ENCODE measurements around the gene PIAS2. TPM values are rescaled to one million over a fixed set of nuclear protein-coding genes. Genes with fewer than 3 reads are reported as not detected.

PIAS2 gene
- total RNA-seq, 4 donors from 2014 or later: 19.5 to 33.8 (median 27.0) TPM

- Histone ChIP-seq H3K9me3 (peaks cover 6 to 20% of the 10 kb centered on the region in 2 donors), H3K4me1 (peaks cover 0 to 37% (median 15%) of the 10 kb centered on the region in 4 donors), H3K27me3 (no peaks in the 10 kb centered on the region), H3K4me3 (no peak overlapping the region), H3K36me3 (peaks cover 0 to 20% (median 6%) of the 10 kb centered on the region in 4 donors), H3K27ac (no peak overlapping the region)
- intact Hi-C loops (cut with DNase I; ENCODE audit: low total_unique reads) (no loop called here), in situ Hi-C loops (cut with MboI; ENCODE audit: low pct_ligation_motif_present in 1 of 4, low pct_unique_long_range_greater_than_20kb in 1 of 4, low sequenced_read_pairs in 3 of 4) (no loop called here)
- TF ChIP-seq CTCF (IDR thresholded peaks at IDR 0.05) (no peak), POLR2AphosphoS5 (IDR thresholded peaks at IDR 0.05) (no peak), EP300 (IDR thresholded peaks at IDR 0.05; ENCODE audit: low read depth) (no peak), POLR2A (IDR thresholded peaks at IDR 0.05) (no peak)
- WGBS, 2 donors (ENCODE audit: low coverage in 1 of 2): 58 to 59% methylated on average over 4 of the region's 4 CpGs
- no peak for DNase-seq
These were observed 34.1 kb downstream of the PIAS2 start for GRCh38 chr18:46883180-46883579.

GRCh38 chr18:46877329-46877987, 39.8 kb downstream of the PIAS2 start:
- no peak for TF ChIP-seq POLR2A (IDR thresholded peaks at IDR 0.05)
- no peak for TF ChIP-seq EP300 (IDR thresholded peaks at IDR 0.05; ENCODE audit: low read depth)
- no peak for TF ChIP-seq CTCF (IDR thresholded peaks at IDR 0.05)
- TF ChIP-seq POLR2AphosphoS5 (IDR thresholded peaks at IDR 0.05): no peak
- H3K27me3 ChIP-seq: no peaks in the 10 kb centered on the region
- intact Hi-C loops (cut with DNase I; ENCODE audit: low total_unique reads) (no loop called here), in situ Hi-C loops (cut with MboI; ENCODE audit: low pct_ligation_motif_present in 1 of 4, low pct_unique_long_range_greater_than_20kb in 1 of 4, low sequenced_read_pairs in 3 of 4) (no loop called here)
- DNase-seq: no peak
- peaks cover 0 to 3% (median under 1%) of the 10 kb centered on the region in 4 donors for H3K4me1 ChIP-seq
- WGBS, 2 donors (ENCODE audit: low coverage in 1 of 2): 59 to 69% methylated on average over 11 to 15 of the region's 15 CpGs
- H3K27ac ChIP-seq: peak overlapping the region in 2 of 4 donors; percentile 10 to 66
- peaks cover 0 to 15% (median 5%) of the 10 kb centered on the region in 4 donors for H3K36me3 ChIP-seq
- peaks cover 8 to 28% of the 10 kb centered on the region in 2 donors for H3K9me3 ChIP-seq
- H3K4me3 ChIP-seq: no peak overlapping the region

GRCh38 chr18:46868169-46868921, 49.0 kb downstream of the PIAS2 start:
- Histone ChIP-seq H3K27me3 (no peaks in the 10 kb centered on the region), H3K27ac (peak overlapping the region in 2 of 4 donors; percentile 4 to 32)

More at GRCh38 chr18:46868169-46868921, 49.0 kb downstream of the PIAS2 start:
- peaks cover 0 to 12% (median 0%) of the 10 kb centered on the region in 4 donors for H3K36me3 ChIP-seq
- intact Hi-C loops (cut with DNase I; ENCODE audit: low total_unique reads) (no loop called here), in situ Hi-C loops (cut with MboI; ENCODE audit: low pct_ligation_motif_present in 1 of 4, low pct_unique_long_range_greater_than_20kb in 1 of 4, low sequenced_read_pairs in 3 of 4) (no loop called here)
- WGBS, 2 donors (ENCODE audit: low coverage in 1 of 2): 91 to 97% methylated on average over 6 to 11 of the region's 11 CpGs
- H3K4me3 ChIP-seq: no peak overlapping the region
- H3K9me3 ChIP-seq: peaks cover 14 to 19% of the 10 kb centered on the region in 2 donors
- peaks cover 0 to 10% (median 0%) of the 10 kb centered on the region in 4 donors for H3K4me1 ChIP-seq
- no peak for DNase-seq
- TF ChIP-seq CTCF (IDR thresholded peaks at IDR 0.05): no peak
- no peak for TF ChIP-seq EP300 (IDR thresholded peaks at IDR 0.05; ENCODE audit: low read depth)
- no peak for TF ChIP-seq POLR2AphosphoS5 (IDR thresholded peaks at IDR 0.05)
- TF ChIP-seq POLR2A (IDR thresholded peaks at IDR 0.05): no peak
